ENCODE data around the gene HAGHL.
A peak's percentile ranks its signal among the peaks of the same experiment; 100 is the strongest.

DNA sequence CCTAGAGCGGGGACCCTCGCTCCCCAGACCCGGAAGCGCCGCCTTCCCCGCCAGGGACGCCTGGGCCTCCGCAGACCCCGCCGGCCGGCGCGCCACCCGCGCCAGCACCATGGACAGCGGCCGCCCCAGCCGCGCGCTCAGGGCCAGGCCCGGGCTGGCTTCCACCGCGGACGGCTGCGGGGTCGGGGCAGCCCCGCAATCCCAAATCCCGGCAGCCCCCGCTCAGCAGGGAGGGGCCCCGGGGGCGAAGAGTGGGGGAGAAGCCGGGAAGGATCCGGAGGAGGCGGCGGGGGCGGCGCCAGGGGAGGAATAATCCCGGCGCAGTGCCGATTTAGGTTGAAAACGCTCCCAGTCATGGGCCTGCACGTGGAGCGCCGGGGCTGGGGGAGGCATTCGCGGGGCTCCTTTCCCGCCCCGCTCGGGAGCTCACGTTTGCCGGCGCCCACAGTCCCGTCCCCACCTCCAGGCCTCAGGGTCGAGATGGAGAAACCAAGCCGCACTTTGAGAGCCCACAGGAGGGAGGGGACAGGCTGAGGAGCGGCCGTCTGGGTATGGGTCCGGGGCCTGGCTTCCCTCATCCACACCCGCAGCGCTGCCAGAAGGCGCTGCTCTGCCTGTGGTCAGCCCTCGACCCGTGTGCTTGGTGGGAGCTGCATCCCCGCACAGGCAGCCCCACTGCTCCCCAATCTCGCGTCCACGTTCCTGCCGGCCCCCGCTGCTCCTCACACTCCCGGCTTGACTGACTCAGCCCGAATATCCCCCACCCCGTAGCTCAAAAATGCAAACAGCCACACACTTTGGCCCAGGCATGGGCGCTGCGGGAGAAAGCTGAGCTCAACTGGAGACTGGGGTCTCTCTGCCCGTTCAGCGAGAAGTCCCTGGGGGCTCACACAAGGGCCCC is 26.0 kb upstream of the HAGHL start:
- TF ChIP-seq, protein P1, sequence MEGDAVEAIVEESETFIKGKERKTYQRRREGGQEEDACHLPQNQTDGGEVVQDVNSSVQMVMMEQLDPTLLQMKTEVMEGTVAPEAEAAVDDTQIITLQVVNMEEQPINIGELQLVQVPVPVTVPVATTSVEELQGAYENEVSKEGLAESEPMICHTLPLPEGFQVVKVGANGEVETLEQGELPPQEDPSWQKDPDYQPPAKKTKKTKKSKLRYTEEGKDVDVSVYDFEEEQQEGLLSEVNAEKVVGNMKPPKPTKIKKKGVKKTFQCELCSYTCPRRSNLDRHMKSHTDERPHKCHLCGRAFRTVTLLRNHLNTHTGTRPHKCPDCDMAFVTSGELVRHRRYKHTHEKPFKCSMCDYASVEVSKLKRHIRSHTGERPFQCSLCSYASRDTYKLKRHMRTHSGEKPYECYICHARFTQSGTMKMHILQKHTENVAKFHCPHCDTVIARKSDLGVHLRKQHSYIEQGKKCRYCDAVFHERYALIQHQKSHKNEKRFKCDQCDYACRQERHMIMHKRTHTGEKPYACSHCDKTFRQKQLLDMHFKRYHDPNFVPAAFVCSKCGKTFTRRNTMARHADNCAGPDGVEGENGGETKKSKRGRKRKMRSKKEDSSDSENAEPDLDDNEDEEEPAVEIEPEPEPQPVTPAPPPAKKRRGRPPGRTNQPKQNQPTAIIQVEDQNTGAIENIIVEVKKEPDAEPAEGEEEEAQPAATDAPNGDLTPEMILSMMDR (optimal IDR thresholded peaks at IDR 0.05 in 1 of 3, IDR thresholded peaks at IDR 0.05 in 1 of 3, conservative IDR thresholded peaks at IDR 0.05 in 1 of 3; ENCODE audit: extremely low read depth in 1 of 3, insufficient read depth in 2 of 3, low read length in 3 of 3) = no peak
- peak; percentile 97 for TF ChIP-seq EZH2 (IDR thresholded peaks at IDR 0.05; ENCODE audit: low read length)

Data from keratinocyte (primary cell).